ENCODE data around the gene TTYH1.

DNA sequence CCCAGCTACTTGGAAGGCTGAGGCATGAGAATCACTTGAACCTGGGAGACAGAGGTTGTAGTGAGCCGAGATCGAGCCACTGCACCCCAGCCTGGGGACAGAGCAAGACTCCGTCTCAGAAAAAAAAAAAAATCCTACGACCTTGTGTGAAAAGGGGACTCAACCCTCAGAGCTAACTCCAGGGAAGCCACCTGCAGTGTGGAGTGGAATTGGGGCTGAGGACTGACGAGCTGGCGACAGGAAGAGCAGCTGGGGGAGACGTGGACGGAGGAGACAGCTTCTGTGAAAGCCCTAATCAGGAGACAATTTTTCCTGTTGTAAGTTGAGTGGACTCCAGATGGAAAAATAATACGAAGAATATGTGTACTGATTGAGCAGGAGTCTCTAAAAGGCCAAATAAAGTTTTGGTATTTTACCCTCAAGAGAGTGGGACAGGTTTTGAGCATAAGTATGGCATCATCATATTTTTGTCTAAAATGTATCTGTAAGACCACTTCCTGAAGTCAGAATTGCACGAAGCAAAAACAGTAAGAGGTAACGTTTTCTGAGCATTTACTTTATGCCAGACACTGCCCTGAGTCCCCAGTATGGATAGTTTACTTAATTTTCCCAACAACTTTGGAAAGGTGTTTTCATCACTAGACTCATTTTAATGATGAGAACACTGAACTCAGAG lies 38.5 kb upstream of the TTYH1 start:
- TF ChIP-seq JUN (IDR thresholded peaks at IDR 0.05; ENCODE audit: borderline replicate concordance, insufficient read depth, insufficient read length, low read depth), result no peak
- TF ChIP-seq, protein P1, sequence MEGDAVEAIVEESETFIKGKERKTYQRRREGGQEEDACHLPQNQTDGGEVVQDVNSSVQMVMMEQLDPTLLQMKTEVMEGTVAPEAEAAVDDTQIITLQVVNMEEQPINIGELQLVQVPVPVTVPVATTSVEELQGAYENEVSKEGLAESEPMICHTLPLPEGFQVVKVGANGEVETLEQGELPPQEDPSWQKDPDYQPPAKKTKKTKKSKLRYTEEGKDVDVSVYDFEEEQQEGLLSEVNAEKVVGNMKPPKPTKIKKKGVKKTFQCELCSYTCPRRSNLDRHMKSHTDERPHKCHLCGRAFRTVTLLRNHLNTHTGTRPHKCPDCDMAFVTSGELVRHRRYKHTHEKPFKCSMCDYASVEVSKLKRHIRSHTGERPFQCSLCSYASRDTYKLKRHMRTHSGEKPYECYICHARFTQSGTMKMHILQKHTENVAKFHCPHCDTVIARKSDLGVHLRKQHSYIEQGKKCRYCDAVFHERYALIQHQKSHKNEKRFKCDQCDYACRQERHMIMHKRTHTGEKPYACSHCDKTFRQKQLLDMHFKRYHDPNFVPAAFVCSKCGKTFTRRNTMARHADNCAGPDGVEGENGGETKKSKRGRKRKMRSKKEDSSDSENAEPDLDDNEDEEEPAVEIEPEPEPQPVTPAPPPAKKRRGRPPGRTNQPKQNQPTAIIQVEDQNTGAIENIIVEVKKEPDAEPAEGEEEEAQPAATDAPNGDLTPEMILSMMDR (IDR thresholded peaks at IDR 0.05; ENCODE audit: extremely low read depth in 1 of 2, insufficient read depth in 1 of 2, low read depth in 1 of 2, low read length in 2 of 2), result no peak
- no peak for TF ChIP-seq FOS (IDR thresholded peaks at IDR 0.05; ENCODE audit: borderline replicate concordance, insufficient read depth, low read length)
- no peak for TF ChIP-seq POLR2A (IDR thresholded peaks at IDR 0.05; ENCODE audit: low read depth, low read length)
- TF ChIP-seq, protein P2, sequence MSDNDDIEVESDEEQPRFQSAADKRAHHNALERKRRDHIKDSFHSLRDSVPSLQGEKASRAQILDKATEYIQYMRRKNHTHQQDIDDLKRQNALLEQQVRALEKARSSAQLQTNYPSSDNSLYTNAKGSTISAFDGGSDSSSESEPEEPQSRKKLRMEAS (IDR thresholded peaks at IDR 0.05; ENCODE audit: insufficient read depth, insufficient read length), result no peak
- TF ChIP-seq EZH2 (IDR thresholded peaks at IDR 0.05; ENCODE audit: borderline replicate concordance, low read depth, low read length, severe bottlenecking), result no peak
- no peak for TF ChIP-seq MYC (IDR thresholded peaks at IDR 0.05; ENCODE audit: low read depth, low read length)
- no peak for TF ChIP-seq POLR2AphosphoS5 (IDR thresholded peaks at IDR 0.05; ENCODE audit: insufficient read depth, low read depth, low read length)
